Mammary epithelial cell (primary cell): ENCODE results near the gene ORAI3.

Experiments
- EZH2 ChIP-seq: IDR thresholded peaks from 2 replicates; pipeline ENCODE4 v1.6.1; 2012; ENCODE audit warnings: low read length, inconsistent platforms, borderline replicate concordance
- TF ChIP-seq, protein P1 (sequence below), 2 donors: IDR thresholded peaks in 1 of 2; conservative IDR thresholded peaks in 1 of 2; 2 replicates each; pipeline ENCODE4 v1.5.1; 2011 to 2012; ENCODE audit warnings: inconsistent platforms in 2 of 2, low read length in 2 of 2, mild to moderate bottlenecking in 2 of 2, control low read depth in 1 of 2, low read depth in 1 of 2; ENCODE audit not compliant: insufficient read depth in 1 of 2; ENCODE audit errors: extremely low read depth in 1 of 2

GRCh38 chr16:30969246-30969842 lies 20.5 kb downstream of the ORAI3 start:
- TF ChIP-seq EZH2, result no peak
- TF ChIP-seq, protein P1, sequence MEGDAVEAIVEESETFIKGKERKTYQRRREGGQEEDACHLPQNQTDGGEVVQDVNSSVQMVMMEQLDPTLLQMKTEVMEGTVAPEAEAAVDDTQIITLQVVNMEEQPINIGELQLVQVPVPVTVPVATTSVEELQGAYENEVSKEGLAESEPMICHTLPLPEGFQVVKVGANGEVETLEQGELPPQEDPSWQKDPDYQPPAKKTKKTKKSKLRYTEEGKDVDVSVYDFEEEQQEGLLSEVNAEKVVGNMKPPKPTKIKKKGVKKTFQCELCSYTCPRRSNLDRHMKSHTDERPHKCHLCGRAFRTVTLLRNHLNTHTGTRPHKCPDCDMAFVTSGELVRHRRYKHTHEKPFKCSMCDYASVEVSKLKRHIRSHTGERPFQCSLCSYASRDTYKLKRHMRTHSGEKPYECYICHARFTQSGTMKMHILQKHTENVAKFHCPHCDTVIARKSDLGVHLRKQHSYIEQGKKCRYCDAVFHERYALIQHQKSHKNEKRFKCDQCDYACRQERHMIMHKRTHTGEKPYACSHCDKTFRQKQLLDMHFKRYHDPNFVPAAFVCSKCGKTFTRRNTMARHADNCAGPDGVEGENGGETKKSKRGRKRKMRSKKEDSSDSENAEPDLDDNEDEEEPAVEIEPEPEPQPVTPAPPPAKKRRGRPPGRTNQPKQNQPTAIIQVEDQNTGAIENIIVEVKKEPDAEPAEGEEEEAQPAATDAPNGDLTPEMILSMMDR (conservative IDR thresholded peaks at IDR 0.05 in 1 of 2, IDR thresholded peaks at IDR 0.05 in 1 of 2; ENCODE audit: extremely low read depth in 1 of 2, insufficient read depth in 1 of 2, low read depth in 1 of 2, low read length in 2 of 2), result no peak
